CD4-positive, alpha-beta T cell treated with Interleukin-10 for 1 hour (primary cell): ENCODE results near the gene RHOT2.
A peak's percentile ranks its signal among the peaks of the same experiment; 100 is the strongest.

Experiments used
- DNase-seq: peaks from one replicate; pipeline ENCODE4 v3.0.0-alpha.2; 2020

Gene RHOT2

DNA sequence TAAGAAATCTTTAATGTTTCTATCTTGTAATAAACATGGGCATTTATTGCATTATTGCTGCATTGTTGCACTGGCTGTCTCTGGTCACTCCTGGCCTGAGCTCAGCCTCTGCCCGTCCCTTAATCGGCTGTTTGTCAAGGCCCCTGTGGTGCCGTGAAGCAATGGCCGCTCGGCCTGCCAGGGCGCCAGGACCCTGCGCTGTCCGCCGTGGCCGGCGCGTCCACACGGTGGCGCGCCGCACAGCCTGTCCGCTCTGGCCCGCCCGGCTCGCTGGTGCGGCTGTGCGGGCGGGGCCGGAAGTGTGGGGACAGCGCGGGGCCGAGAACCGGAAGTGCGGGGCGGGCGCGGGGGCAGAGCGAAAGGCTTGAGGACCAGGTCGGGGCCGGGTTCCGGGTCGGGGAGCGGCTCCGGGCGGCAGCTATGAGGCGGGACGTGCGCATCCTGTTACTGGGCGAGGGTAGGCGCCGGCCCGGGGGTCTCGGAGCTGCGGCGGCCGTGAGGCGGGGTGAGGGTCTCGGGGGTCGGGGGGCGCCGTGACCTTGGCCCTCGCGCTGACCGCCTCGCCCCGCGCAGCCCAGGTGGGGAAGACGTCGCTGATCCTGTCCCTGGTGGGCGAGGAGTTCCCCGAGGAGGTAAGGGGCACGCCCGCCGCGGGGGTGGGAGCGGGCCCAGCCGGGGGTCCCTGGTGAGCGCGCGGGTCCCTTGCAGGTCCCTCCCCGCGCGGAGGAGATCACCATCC, at the start of gene RHOT2:
Gene RHOT2, plus strand, starts transcription at position 353 of the 739 bp plus-strand sequence. Its CDS starts 68 bp downstream, at position 421.
- peak; percentile 94 for DNase-seq

DNA sequence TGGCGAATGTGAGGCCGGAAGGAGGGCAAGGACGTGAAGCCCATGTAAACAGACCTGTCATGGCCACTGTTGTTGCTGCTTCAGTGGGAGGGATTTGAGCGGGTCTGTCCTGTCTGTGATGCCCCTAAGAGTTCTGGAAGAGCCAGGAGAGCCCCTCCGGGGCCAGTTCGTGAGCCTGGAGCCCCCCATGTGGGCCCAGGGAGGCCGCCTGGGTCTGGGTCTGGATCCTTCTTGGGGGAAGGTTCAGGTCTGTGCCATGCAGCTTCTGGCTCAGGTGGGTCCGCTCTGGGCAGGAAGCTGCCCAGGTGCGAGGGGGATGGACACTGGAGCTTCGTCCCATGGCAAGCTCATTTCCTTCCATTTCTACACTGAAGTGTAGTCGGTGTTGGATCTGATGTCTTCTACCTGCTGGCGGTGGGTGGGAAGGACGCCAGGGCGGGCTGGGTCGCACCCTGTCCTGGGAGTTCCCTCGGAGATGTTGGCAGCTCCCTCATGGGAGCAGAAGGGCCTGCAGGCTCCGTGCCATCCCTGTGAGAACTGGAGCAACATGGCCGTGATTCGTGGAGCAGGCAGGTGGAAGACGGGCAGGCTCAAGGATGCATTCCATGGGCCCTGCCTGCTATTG, 48.3 kb upstream of the RHOT2 start:
- no peak for DNase-seq

DNA sequence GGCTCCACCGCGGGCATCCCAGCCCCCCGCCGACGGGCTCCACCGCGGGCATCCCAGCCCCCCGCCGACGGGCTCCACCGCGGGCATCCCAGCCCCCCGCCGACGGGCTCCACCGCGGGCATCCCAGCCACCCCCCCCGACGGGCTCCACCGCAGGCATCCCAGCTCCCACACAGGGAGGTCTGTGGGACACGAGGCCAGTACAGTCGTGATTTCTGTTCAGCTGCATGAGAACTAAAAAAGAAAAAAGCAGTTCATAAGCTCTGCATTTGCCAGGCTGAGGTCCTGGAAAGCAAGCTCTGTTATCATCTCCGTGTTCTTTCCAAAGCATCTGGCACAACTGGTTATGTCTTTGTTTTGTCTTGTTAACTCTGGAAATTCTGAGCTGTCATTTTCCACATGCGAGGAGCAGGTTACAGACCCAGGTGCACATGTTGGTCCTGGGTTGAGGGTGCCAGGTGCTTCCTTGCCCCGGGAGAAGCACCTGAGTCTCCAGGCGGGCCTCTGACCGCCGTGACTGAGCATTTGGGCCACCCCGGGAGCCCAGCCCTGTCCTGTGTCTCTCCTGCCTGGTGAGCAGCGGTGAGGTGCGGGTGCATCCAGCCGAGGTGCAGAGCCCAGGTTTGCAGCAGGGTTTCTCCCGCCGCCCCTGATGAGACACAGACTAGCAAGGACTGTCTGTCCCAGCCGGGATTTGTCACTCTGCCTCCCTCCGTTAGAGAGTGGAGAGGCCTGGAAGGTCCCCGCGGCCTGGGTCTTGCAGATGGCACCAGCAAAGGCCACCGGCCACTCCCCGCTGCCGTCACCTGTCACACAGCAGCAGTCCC, 47.0 kb upstream of the RHOT2 start:
- DNase-seq, result no peak

- no peak for DNase-seq
Observed at GRCh38 chr16:621526-622105, 46.3 kb upstream of the RHOT2 start.

GRCh38 chr16:622920-623280, 45.0 kb upstream of the RHOT2 start:
- DNase-seq, result no peak

DNA sequence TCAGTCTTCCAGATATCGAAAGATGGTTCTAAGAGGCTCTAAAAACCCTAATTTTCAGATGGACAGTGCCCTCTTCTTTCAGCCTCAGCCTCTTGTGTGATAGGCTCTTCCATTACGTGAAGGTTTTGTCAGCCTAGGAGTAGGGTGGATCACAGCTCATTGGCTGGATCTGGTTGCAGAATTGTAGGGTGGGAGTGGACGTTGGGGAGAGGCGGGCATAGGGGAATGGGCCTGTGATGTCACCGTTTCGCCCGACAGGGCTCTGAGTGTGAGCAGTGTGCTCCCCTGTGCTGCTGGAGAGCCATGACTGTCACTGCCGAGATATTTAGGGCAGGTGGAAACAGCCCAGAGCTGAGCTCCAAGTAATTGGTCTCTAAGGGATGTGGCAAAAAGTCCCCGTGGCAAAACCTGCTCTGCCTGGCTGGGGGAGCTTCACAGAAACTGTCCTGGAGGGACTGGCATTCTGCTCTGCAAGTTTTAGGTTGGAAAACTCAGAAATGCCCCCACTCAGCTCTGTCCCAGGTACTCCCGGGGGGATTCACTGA, 43.3 kb upstream of the RHOT2 start:
- no peak for DNase-seq

DNA sequence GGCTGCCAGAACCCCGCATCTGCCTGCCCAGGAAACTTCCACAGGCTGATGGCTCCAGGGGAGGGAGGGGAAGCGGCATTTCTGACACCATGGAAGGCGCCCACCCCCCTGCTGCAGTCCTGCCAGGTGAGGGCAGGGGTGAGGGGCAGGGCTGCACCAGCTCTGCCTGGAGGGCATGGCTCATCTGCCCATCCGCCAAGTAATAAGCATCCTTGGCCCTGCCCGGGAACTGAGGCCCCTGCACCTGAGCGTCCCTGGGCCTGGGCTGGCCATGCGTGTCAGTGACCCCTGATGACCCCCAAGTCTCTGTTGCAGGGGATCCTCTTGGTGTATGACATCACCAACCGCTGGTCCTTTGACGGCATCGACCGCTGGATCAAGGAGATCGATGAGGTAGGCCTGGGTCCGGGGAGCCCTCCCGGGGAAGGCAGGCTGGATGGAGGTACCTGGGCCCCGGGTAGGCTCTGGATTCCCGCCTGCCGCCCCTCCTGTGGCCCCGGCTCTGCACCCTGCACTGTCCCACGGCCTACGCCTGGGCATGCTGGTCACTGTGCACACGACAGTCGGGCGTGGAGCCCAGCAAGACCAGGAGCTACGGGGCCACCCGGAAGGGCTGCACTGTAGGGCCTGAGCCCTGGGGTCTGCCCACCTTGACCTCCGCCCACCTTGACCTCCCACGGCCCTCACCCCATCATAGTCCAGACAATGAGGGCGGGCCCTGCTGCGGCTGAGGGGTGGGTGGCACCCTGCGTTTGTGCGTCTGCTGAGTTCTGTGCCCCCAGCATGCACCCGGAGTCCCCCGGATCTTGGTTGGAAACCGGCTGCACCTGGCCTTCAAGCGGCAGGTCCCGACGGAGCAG, 42.6 kb upstream of the RHOT2 start:
- DNase-seq, result no peak

DNA sequence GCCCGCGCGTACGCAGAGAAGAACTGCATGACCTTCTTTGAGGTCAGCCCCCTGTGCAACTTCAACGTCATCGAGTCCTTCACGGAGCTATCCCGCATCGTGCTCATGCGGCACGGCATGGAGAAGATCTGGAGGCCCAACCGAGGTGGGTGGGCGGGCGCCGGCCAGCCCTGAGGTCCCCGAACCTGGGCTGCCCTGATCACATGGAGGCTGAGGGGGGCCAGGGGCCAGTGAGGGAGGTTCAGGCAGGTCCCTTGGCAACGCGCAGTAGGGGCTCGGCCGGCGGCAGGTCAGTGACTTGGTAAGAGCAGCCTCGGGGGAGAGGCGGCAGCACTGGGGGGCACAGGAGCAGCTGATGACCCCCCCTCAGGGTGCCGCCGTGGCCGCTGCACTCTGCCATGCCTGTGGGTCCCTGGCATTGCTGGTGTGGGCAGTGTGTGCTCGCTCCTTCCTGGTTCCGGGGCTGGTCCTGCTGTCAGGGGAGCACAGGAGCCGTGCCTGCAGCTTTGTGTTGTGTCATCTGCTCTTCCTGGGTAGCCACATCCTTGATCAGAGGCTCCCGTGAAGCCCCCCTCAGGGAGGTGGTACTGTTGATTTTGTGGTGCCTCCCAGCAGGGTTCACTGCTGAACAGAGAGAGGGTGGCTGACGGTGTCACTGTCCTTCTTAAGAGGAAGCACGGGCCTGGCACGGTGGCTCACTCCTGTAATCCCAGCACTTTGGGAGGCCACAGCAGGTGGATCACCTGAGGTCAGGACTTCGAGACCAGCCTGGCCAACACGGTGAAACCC, 41.8 kb upstream of the RHOT2 start:
- DNase-seq, result no peak

DNA sequence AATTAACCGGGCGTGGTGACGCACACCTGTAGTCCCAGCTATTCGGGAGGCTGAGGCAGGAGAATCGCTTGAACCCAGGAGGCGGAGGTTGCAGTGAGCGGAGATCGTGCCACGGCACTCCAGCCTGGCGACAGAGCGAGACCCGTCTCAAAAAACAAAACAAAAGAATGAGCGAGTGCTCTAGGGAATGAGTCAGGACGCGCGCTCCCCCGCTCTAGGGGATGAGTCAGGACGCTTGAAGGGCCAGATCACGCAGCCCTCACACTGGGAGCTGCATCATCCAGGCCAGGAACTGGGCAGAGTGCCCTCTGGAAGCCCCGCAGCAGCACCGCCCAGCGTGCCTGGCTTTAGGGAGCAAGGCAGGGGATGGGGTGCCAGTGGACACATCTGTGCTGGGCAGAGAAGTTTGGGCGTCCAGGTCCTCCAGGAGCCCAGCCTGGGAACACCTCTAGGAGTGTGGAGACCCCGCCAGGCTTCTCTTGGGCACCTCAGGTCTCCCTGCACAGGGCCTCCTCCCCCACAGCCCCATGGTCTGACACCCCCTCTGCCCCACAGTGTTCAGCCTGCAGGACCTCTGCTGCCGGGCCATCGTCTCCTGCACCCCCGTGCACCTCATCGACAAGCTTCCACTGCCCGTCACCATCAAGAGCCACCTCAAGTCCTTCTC, 41.0 kb upstream of the RHOT2 start:
- no peak for DNase-seq

GRCh38 chr16:627454-628239, 40.3 kb upstream of the RHOT2 start:
- DNase-seq, result no peak

- DNase-seq, result no peak
Observed at GRCh38 chr16:628321-629061, 39.4 kb upstream of the RHOT2 start.

GRCh38 chr16:629185-629832, 38.6 kb upstream of the RHOT2 start:
- DNase-seq, result no peak

DNA sequence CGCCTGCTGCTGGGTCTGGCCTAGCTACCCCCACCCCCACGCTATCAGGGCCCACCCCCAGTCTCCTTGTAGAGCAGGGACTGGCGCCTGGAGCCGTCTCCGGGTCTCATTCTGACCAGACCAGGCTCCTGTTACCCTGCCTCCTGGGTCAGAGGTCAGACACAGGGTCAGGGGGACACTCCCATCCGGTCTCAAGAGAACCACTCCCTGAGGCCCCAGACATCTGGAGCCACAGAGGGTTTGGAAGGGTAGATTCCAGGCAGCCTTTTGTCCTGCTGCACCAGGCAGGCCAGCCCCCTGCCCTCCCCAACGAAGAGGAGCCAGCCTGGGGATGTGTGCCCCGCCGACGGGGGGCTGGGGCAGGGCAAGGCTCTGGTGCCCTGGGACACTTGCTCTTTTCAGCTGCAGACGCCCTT, 38.1 kb upstream of the RHOT2 start:
- DNase-seq, result no peak

- no peak for DNase-seq
Observed at GRCh38 chr16:630249-630814, 37.6 kb upstream of the RHOT2 start.

DNA sequence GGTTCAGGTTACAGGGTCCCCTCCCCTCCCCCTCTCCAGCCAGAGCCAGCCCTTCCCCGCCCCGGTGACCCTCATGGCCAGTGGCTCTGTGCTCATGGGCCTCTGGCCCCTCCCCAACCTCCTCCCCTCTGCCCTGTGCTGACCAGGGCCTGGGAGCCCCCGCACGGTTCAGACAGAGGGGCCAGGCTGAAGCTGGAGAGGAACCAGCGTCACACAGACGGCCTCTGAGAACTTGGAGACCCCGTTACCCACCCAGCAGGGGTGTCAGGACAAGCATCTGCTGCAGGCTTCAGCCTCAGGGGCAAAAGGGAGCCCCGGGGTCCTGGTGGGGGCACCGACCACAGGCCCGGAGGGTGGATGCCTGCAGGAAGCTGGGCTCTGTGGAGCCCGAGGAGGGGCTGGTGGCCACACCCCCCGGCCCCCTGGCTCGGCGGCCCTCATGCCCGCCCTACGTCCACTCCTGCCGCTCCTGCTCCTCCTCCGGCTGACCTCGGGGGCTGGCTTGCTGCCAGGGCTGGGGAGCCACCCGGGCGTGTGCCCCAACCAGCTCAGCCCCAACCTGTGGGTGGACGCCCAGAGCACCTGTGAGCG, 37.0 kb upstream of the RHOT2 start, which contains the start of gene WFIKKN1:
Gene WFIKKN1, plus strand, starts transcription at position 171 of the 591 bp plus-strand sequence. Its CDS starts 269 bp downstream, at position 440.
- DNase-seq, result no peak

- no peak for DNase-seq
Observed at GRCh38 chr16:631808-632358, 36.0 kb upstream of the RHOT2 start.
